Measurements from ENCODE around the gene ZRANB3. TPM values are rescaled to one million over a fixed set of nuclear protein-coding genes. Genes with fewer than 3 reads are reported as not detected.

ZRANB3 gene
- total RNA-seq, 1 experiment from 2014 or later: 11.3 TPM

- DNase-seq: no peak
- Histone ChIP-seq H3K9me2 (ENCODE audit: insufficient read depth) (no peaks in the 10 kb centered on the region), H2AFZ (no peak overlapping the region), H3K36me3 (ENCODE audit: low read depth) (no peaks in the 10 kb centered on the region), H3K4me3 (no peak overlapping the region), H4K20me1 (ENCODE audit: insufficient read depth) (no peaks in the 10 kb centered on the region), H3K4me2 (no peak overlapping the region), H3K27ac (no peak overlapping the region), H3K79me2 (ENCODE audit: low read depth) (no peaks in the 10 kb centered on the region), H3K27me3 (ENCODE audit: insufficient read depth, low read depth) (no peaks in the 10 kb centered on the region), H3K4me1 (replicated peaks; ENCODE audit: insufficient read depth) (no peaks in the 10 kb centered on the region), H3F3A (ENCODE audit: insufficient read depth, low read depth) (no peaks in the 10 kb centered on the region), H3K9me3 (ENCODE audit: insufficient read depth, low read depth) (no peaks in the 10 kb centered on the region)
- TF ChIP-seq CTCF (conservative IDR thresholded peaks at IDR 0.05) (no peak), EZH2 (IDR thresholded peaks at IDR 0.05; ENCODE audit: low read depth) (no peak)
- intact Hi-C loops (cut with micrococcal nuclease; ENCODE audit: unreplicated experiment): no loop called here
- ChIA-PET CTCF (no interaction called here), POLR2A (ENCODE audit: unreplicated experiment) (no interaction called here)
- BruUV-seq (replicated peaks): no TSS peak
Measured at GRCh38 chr2:135386993-135387392, 144.0 kb downstream of the ZRANB3 start.

- Histone ChIP-seq H3K36me3 (ENCODE audit: low read depth) (no peaks in the 10 kb centered on the region), H3K27ac (no peak overlapping the region), H3K4me1 (replicated peaks; ENCODE audit: insufficient read depth) (no peaks in the 10 kb centered on the region), H3K79me2 (ENCODE audit: low read depth) (no peaks in the 10 kb centered on the region), H3K4me2 (no peak overlapping the region), H3K9me3 (ENCODE audit: insufficient read depth, low read depth) (no peaks in the 10 kb centered on the region), H3K4me3 (no peak overlapping the region), H4K20me1 (ENCODE audit: insufficient read depth) (no peaks in the 10 kb centered on the region), H3F3A (ENCODE audit: insufficient read depth, low read depth) (no peaks in the 10 kb centered on the region), H2AFZ (no peak overlapping the region), H3K27me3 (ENCODE audit: insufficient read depth, low read depth) (no peaks in the 10 kb centered on the region), H3K9me2 (ENCODE audit: insufficient read depth) (no peaks in the 10 kb centered on the region)
- CTCF ChIA-PET: no interaction called here
- BruUV-seq (replicated peaks): no TSS peak
- POLR2A ChIA-PET (ENCODE audit: unreplicated experiment): no interaction called here
- DNase-seq: no peak
- TF ChIP-seq EZH2 (IDR thresholded peaks at IDR 0.05; ENCODE audit: low read depth) (no peak), CTCF (conservative IDR thresholded peaks at IDR 0.05) (no peak)
- intact Hi-C loops (cut with micrococcal nuclease; ENCODE audit: unreplicated experiment): no loop called here
Measured at GRCh38 chr2:135378591-135378990, 152.4 kb downstream of the ZRANB3 start.

GRCh38 chr2:135373702-135374101, 157.3 kb downstream of the ZRANB3 start:
- DNase-seq: no peak
- Histone ChIP-seq H3K9me3 (ENCODE audit: insufficient read depth, low read depth) (no peaks in the 10 kb centered on the region), H3K9me2 (ENCODE audit: insufficient read depth) (no peaks in the 10 kb centered on the region), H3K79me2 (ENCODE audit: low read depth) (no peaks in the 10 kb centered on the region; the same call in 1 of the 2 replicates), H3K4me2 (no peak overlapping the region), H2AFZ (no peak overlapping the region), H3K36me3 (ENCODE audit: low read depth) (no peaks in the 10 kb centered on the region), H4K20me1 (ENCODE audit: insufficient read depth) (no peaks in the 10 kb centered on the region), H3K27me3 (ENCODE audit: insufficient read depth, low read depth) (no peaks in the 10 kb centered on the region), H3K4me1 (replicated peaks; ENCODE audit: insufficient read depth) (no peaks in the 10 kb centered on the region), H3K4me3 (no peak overlapping the region), H3F3A (ENCODE audit: insufficient read depth, low read depth) (no peaks in the 10 kb centered on the region), H3K27ac (no peak overlapping the region)
- no TSS peak for BruUV-seq (replicated peaks)
- intact Hi-C loops (cut with micrococcal nuclease; ENCODE audit: unreplicated experiment): no loop called here
- ChIA-PET POLR2A (ENCODE audit: unreplicated experiment) (no interaction called here), CTCF (no interaction called here)
- TF ChIP-seq CTCF (conservative IDR thresholded peaks at IDR 0.05) (no peak), EZH2 (IDR thresholded peaks at IDR 0.05; ENCODE audit: low read depth) (no peak)
